ENCODE data around the gene C19orf12. TPM values are rescaled to one million over a fixed set of nuclear protein-coding genes. Genes with fewer than 3 reads are reported as not detected.

The C19orf12 gene
- total RNA-seq, 1 experiment from 2014 or later: 15.5 TPM

DNA sequence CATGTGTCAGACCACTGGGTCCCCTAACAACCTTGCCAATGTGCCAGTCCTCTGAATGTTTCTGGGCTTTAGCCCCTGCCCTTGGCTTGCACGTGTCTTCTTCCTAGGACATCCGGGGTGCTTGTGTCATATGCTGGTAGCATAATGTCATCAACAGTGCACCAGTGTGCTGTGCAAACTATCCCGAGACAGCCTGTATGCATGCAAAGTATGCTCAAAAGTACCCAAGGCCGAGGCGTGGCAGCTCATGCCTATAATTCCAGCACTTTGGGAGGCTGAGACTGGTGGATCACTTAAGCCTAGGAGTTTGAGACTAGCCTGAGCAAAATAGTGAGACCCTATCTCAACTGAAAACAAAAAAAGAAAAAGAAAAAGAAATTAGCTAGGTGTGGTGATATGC lies 20.8 kb upstream of the C19orf12 start (continued):
- TF ChIP-seq, protein P1, sequence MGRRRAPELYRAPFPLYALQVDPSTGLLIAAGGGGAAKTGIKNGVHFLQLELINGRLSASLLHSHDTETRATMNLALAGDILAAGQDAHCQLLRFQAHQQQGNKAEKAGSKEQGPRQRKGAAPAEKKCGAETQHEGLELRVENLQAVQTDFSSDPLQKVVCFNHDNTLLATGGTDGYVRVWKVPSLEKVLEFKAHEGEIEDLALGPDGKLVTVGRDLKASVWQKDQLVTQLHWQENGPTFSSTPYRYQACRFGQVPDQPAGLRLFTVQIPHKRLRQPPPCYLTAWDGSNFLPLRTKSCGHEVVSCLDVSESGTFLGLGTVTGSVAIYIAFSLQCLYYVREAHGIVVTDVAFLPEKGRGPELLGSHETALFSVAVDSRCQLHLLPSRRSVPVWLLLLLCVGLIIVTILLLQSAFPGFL (CRISPR knock-in tag; IDR thresholded peaks at IDR 0.05; ENCODE audit: borderline replicate concordance): no peak
- TF ChIP-seq GABPB1 (CRISPR knock-in tag; IDR thresholded peaks at IDR 0.05): no peak
- TF ChIP-seq ZNF416 (CRISPR knock-in tag; IDR thresholded peaks at IDR 0.05): no peak
- no peak for TF ChIP-seq FOXJ3 (CRISPR knock-in tag; IDR thresholded peaks at IDR 0.05; ENCODE audit: borderline replicate concordance)
- no peak for TF ChIP-seq EMX1 (CRISPR knock-in tag; IDR thresholded peaks at IDR 0.05)
- TF ChIP-seq ZNF396 (CRISPR knock-in tag; IDR thresholded peaks at IDR 0.05; ENCODE audit: borderline replicate concordance): no peak

DNA sequence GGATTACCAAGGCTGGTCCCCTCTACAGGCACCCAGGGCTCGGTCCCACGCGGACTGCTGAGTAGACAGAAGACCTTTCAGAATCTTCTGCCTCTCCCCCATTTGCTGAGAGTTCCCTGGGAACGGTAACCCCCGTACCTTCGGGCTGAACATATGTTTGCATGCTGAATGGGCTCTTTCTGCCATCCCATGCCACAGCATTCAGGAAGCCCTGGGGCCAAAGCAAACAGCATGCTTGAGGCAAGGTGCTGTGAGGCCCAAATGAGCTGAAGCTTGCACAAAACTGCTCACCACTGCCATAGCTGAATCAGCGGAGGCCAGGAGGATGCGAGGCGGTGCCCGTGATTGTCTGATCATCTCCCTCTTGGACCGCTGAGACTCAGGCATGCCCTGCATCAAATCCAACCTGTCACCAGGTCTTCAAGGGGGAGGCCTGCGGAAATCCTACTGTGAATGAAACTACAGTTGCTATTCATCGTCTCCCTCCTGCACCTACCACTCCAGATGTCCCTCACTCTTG lies 16.3 kb upstream of the C19orf12 start:
- no peaks in the 10 kb centered on the region for H3K36me3 Mint-ChIP-seq
- H3K4me3 Mint-ChIP-seq: no peak overlapping the region
- ATAC-seq (no peak), DNase-seq (ENCODE audit: low spot score) (no peak)
- ChIA-PET CTCF (interaction anchor here (1.3 to 3.0 kb wide), 6 partner anchors 13 to 148 kb away, joined by 3 to 45 read pairs (median 8); no protein-coding TSS in a partner anchor), POLR2A (no interaction called here)
- no peaks in the 10 kb centered on the region for H3K27me3 Mint-ChIP-seq (ENCODE audit: low read depth)
- no peaks in the 10 kb centered on the region for H3K4me1 Mint-ChIP-seq
- no peak overlapping the region for H3K27ac Mint-ChIP-seq
- no peaks in the 10 kb centered on the region for H3K9me3 Mint-ChIP-seq
- TF ChIP-seq, protein P2, sequence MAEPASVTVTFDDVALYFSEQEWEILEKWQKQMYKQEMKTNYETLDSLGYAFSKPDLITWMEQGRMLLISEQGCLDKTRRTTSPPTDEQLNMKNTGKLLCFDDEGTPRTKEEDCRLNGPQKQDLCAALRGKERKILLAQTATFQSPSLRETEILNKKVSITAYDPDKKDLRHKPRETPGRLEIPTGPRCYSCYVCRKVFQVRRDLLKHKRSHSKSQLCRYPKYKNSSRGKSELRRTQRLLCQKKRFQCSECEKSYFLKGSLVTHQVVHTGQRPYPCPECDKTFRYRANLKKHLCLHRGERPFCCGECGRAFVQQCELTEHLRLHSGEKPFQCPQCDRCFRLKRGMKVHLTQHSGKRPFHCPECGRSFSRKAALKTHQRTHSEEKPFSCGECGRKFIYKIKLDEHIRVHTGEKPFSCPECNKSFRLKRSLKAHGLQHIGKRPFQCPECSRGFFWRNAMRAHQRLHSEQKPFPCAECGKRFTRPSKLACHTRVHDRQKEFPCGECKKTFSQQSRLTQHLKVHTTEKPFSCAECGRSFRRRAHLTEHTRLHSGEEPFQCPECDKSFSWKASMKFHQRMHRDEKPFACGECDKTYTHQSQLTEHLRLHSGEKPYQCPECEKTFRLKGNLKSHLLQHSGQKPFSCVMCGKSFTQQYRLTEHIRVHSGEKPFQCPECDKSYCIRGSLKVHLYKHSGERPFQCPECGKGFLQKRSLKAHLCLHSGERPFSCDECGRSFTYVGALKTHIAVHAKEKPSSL (CRISPR knock-in tag; conservative IDR thresholded peaks at IDR 0.05): no peak
- TF ChIP-seq, protein P3, sequence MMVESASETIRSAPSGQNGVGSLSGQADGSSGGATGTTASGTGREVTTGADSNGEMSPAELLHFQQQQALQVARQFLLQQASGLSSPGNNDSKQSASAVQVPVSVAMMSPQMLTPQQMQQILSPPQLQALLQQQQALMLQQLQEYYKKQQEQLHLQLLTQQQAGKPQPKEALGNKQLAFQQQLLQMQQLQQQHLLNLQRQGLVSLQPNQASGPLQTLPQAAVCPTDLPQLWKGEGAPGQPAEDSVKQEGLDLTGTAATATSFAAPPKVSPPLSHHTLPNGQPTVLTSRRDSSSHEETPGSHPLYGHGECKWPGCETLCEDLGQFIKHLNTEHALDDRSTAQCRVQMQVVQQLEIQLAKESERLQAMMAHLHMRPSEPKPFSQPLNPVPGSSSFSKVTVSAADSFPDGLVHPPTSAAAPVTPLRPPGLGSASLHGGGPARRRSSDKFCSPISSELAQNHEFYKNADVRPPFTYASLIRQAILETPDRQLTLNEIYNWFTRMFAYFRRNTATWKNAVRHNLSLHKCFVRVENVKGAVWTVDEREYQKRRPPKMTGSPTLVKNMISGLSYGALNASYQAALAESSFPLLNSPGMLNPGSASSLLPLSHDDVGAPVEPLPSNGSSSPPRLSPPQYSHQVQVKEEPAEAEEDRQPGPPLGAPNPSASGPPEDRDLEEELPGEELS (CRISPR knock-in tag; IDR thresholded peaks at IDR 0.05): no peak
- TF ChIP-seq, protein P4, sequence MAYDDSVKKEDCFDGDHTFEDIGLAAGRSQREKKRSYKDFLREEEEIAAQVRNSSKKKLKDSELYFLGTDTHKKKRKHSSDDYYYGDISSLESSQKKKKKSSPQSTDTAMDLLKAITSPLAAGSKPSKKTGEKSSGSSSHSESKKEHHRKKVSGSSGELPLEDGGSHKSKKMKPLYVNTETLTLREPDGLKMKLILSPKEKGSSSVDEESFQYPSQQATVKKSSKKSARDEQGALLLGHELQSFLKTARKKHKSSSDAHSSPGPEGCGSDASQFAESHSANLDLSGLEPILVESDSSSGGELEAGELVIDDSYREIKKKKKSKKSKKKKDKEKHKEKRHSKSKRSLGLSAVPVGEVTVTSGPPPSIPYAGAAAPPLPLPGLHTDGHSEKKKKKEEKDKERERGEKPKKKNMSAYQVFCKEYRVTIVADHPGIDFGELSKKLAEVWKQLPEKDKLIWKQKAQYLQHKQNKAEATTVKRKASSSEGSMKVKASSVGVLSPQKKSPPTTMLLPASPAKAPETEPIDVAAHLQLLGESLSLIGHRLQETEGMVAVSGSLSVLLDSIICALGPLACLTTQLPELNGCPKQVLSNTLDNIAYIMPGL (CRISPR knock-in tag; IDR thresholded peaks at IDR 0.05): no peak
- TF ChIP-seq CREB1 (CRISPR knock-in tag; IDR thresholded peaks at IDR 0.05) (no peak), ZNF121 (CRISPR knock-in tag; IDR thresholded peaks at IDR 0.05) (no peak), SMAD4 (CRISPR knock-in tag; IDR thresholded peaks at IDR 0.05) (no peak), ZNF396 (CRISPR knock-in tag; IDR thresholded peaks at IDR 0.05; ENCODE audit: borderline replicate concordance) (no peak), SMAD3 (CRISPR knock-in tag; IDR thresholded peaks at IDR 0.05; ENCODE audit: borderline replicate concordance) (no peak), SP1 (CRISPR knock-in tag; conservative IDR thresholded peaks at IDR 0.05) (no peak), JAZF1 (CRISPR knock-in tag; IDR thresholded peaks at IDR 0.05) (no peak), ETV6 (CRISPR knock-in tag; IDR thresholded peaks at IDR 0.05) (no peak), ZBTB21 (CRISPR knock-in tag; IDR thresholded peaks at IDR 0.05; ENCODE audit: borderline replicate concordance) (no peak)
- TF ChIP-seq, protein P5, sequence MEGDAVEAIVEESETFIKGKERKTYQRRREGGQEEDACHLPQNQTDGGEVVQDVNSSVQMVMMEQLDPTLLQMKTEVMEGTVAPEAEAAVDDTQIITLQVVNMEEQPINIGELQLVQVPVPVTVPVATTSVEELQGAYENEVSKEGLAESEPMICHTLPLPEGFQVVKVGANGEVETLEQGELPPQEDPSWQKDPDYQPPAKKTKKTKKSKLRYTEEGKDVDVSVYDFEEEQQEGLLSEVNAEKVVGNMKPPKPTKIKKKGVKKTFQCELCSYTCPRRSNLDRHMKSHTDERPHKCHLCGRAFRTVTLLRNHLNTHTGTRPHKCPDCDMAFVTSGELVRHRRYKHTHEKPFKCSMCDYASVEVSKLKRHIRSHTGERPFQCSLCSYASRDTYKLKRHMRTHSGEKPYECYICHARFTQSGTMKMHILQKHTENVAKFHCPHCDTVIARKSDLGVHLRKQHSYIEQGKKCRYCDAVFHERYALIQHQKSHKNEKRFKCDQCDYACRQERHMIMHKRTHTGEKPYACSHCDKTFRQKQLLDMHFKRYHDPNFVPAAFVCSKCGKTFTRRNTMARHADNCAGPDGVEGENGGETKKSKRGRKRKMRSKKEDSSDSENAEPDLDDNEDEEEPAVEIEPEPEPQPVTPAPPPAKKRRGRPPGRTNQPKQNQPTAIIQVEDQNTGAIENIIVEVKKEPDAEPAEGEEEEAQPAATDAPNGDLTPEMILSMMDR (IDR thresholded peaks at IDR 0.05): no peak
- TF ChIP-seq, protein P6, sequence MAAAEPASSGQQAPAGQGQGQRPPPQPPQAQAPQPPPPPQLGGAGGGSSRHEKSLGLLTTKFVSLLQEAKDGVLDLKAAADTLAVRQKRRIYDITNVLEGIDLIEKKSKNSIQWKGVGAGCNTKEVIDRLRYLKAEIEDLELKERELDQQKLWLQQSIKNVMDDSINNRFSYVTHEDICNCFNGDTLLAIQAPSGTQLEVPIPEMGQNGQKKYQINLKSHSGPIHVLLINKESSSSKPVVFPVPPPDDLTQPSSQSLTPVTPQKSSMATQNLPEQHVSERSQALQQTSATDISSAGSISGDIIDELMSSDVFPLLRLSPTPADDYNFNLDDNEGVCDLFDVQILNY (CRISPR knock-in tag; IDR thresholded peaks at IDR 0.05): no peak
- TF ChIP-seq, protein P7, sequence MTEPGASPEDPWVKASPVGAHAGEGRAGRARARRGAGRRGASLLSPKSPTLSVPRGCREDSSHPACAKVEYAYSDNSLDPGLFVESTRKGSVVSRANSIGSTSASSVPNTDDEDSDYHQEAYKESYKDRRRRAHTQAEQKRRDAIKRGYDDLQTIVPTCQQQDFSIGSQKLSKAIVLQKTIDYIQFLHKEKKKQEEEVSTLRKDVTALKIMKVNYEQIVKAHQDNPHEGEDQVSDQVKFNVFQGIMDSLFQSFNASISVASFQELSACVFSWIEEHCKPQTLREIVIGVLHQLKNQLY (CRISPR knock-in tag; IDR thresholded peaks at IDR 0.05): no peak
